Natural killer cell (primary cell): ENCODE measurements around the gene CLIP3. TPM values are rescaled to one million over a fixed set of nuclear protein-coding genes. Genes with fewer than 3 reads are reported as not detected.

ENCODE experiments used
- ATAC-seq, 3 donors: fragments of 150-1000 bp in 2 of 3; fragments of 200-7000 bp in 1 of 3; cut with Tn5 transposase; 1 replicate in 1 of 3; 2 replicates in 2 of 3; pipeline ENCODE4 v1.10.0; 2021; ENCODE audit warnings: mild to moderate bottlenecking in 2 of 3, moderate library complexity in 2 of 3
- DNase-seq, 2 donors: peaks; one replicate each; pipeline versions ENCODE4 v3.0.0 to v3.0.0-alpha.2; 2013 to 2021; ENCODE audit warnings: mixed read lengths in 1 of 2
- H3K27ac ChIP-seq: one replicate; pipeline ENCODE4 v1.5.1; 2013; ENCODE audit warnings: mild to moderate bottlenecking, low read length
- H3K27me3 ChIP-seq: one replicate; pipeline ENCODE4 v1.6.1; 2013; ENCODE audit warnings: low read length; ENCODE audit not compliant: control insufficient read depth, insufficient read depth
- H3K36me3 ChIP-seq: one replicate; pipeline ENCODE4 v1.6.1; 2013; ENCODE audit warnings: low read length; ENCODE audit not compliant: control insufficient read depth, insufficient read depth
- H3K4me1 ChIP-seq: one replicate; pipeline ENCODE4 v1.6.1; 2013; ENCODE audit warnings: low read length; ENCODE audit not compliant: control insufficient read depth, insufficient read depth
- H3K4me3 ChIP-seq: one replicate; pipeline ENCODE4 v1.5.1; 2013; ENCODE audit warnings: low read length
- H3K9me3 ChIP-seq: one replicate; pipeline ENCODE4 v1.6.1; 2013; ENCODE audit warnings: low read length; ENCODE audit not compliant: control insufficient read depth, insufficient read depth
- H3K27ac Mint-ChIP-seq, 2 donors: one replicate each; pipeline ENCODE4 v1.8.0; 2022; ENCODE audit warnings: mild to moderate bottlenecking in 2 of 2, mixed read lengths in 2 of 2, moderate library complexity in 1 of 2
- H3K27me3 Mint-ChIP-seq, 2 donors: one replicate each; pipeline ENCODE4 v1.8.0; 2022; ENCODE audit warnings: low read depth in 2 of 2, mixed read lengths in 2 of 2
- H3K36me3 Mint-ChIP-seq: one replicate; pipeline ENCODE4 v1.8.0; 2022; ENCODE audit warnings: mixed read lengths
- H3K4me1 Mint-ChIP-seq, 2 donors: one replicate each; pipeline ENCODE4 v1.8.0; 2022; ENCODE audit warnings: mixed read lengths in 2 of 2
- H3K4me3 Mint-ChIP-seq: one replicate; pipeline ENCODE4 v1.8.0; 2022; ENCODE audit warnings: mild to moderate bottlenecking, moderate library complexity, mixed read lengths
- H3K9me3 Mint-ChIP-seq, 2 donors: one replicate each; pipeline ENCODE4 v1.8.0; 2022; ENCODE audit warnings: mixed read lengths in 2 of 2
- WGBS: methylation state at CpG from one replicate; pipeline ENCODE4 v1.1.7; 2013; ENCODE audit warnings: missing lambda C conversion rate; ENCODE audit not compliant: insufficient coverage; 5-methylcytosine and 5-hydroxymethylcytosine counted together
- intact Hi-C: fragments of 100-400 bp; cut with micrococcal nuclease; formaldehyde crosslinking; loops from one replicate; pipeline ENCODE4 v1.14.2; 2022
- total RNA-seq, 4 donors: library from RNA; stranded (reverse); fragments of 120-200 nt in 1 of 4; gene quantifications; one replicate each; pipeline versions ENCODE4 v1.2.3 to v1.2.4, GENCODE V29; 2013 to 2022
- TF ChIP-seq, protein P1 (sequence below): fragments of 200-600 bp; IDR thresholded peaks from one replicate; pipeline ENCODE4 v1.8.0; 2022; ENCODE audit warnings: antibody characterized with exemption

The CLIP3 gene
- total RNA-seq, 3 donors from 2014 or later (not counting 1 experiment from before 2014, with no cell fraction given) = 0.33 to 2.1 (median 1.3) TPM

DNA sequence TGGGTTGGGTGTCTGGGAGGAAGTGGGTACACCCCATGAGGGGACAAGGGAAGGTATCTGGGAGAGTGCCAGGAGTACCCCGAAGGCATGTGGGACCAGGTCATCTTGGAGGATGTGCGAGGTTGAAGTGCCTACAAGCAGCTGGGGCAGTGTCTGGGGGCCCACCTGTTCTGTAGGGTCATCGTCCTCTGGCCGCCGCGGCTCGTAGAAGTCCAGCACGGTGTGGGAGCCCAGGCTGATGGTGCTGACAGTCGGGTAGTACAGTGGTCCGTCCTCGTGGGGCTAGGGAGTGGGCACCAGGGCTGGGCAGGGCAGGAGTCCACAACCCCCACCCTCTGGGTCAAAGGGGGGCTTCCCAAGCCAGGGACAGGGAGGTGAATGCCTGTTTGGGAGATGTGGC lies 22.3 kb downstream of the CLIP3 start:
- no peaks in the 10 kb centered on the region for H3K9me3 ChIP-seq
- Mint-ChIP-seq H3K27ac (peak overlapping the region in 1 of 2 donors; percentile 65), H3K4me1 (peaks cover 34 to 47% of the 10 kb centered on the region in 2 donors), H3K27me3 (no peaks in the 10 kb centered on the region), H3K36me3 (no peaks in the 10 kb centered on the region), H3K4me3 (peak overlapping the region; percentile 71), H3K9me3 (no peaks in the 10 kb centered on the region)
- no peak overlapping the region for H3K27ac ChIP-seq
- 95% methylated on average over 11 of the region's 11 CpGs for WGBS
- DNase-seq = no peak
- no peak for ATAC-seq
- TF ChIP-seq, protein P1, sequence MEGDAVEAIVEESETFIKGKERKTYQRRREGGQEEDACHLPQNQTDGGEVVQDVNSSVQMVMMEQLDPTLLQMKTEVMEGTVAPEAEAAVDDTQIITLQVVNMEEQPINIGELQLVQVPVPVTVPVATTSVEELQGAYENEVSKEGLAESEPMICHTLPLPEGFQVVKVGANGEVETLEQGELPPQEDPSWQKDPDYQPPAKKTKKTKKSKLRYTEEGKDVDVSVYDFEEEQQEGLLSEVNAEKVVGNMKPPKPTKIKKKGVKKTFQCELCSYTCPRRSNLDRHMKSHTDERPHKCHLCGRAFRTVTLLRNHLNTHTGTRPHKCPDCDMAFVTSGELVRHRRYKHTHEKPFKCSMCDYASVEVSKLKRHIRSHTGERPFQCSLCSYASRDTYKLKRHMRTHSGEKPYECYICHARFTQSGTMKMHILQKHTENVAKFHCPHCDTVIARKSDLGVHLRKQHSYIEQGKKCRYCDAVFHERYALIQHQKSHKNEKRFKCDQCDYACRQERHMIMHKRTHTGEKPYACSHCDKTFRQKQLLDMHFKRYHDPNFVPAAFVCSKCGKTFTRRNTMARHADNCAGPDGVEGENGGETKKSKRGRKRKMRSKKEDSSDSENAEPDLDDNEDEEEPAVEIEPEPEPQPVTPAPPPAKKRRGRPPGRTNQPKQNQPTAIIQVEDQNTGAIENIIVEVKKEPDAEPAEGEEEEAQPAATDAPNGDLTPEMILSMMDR = no peak
- H3K27me3 ChIP-seq = no peaks in the 10 kb centered on the region
- H3K4me1 ChIP-seq = peaks cover 30% of the 10 kb centered on the region
- no peak overlapping the region for H3K4me3 ChIP-seq
- H3K36me3 ChIP-seq = no peaks in the 10 kb centered on the region
- intact Hi-C loops = no loop called here

DNA sequence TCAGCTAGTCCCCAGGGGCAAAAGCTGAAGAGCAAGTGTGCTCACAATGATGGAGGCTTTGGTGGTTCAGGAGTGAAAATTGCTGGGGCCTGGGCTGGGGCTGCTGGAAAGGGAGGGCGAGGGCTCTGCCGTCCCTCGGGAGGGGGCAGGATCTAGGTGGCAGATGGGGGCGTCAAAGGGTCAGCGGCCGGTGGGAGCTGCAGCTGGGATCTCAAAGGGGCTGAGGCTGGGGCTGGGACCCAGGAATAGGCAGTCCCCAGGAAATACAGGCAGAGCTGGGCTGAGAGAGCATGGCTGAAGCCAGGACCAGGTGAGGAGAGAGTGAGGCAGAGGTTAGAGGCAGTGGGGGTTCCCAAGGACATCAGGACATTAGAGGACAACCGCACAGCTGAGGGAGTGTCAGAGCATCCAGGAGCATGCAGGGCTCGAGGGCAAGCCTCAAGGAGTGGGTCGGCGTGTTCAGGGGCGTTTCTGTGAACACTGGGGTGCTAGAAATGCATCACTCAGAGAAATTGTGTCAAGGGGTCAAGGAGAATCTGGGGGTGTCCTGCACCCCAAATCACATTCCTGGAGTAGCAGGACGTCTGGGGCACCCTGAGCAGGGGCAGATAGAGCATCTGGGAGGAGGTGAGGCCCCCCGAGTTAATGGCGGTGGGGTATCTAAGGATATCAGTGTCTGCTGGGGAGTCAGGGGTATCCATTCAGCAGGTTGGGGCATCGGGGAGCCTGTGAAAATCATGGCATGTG lies 22.9 kb downstream of the CLIP3 start:
- WGBS = 69% methylated on average over 15 of the region's 15 CpGs
- intact Hi-C loops = no loop called here
- DNase-seq (no peak), ATAC-seq (no peak)
- H3K4me3 ChIP-seq = no peak overlapping the region
- no peaks in the 10 kb centered on the region for H3K27me3 ChIP-seq
- no peaks in the 10 kb centered on the region for H3K9me3 ChIP-seq
- TF ChIP-seq, protein P1 = no peak
- H3K36me3 ChIP-seq = no peaks in the 10 kb centered on the region
- peaks cover 28% of the 10 kb centered on the region for H3K4me1 ChIP-seq
- H3K27ac ChIP-seq = no peak overlapping the region
- H3K27ac Mint-ChIP-seq = peak overlapping the region in 1 of 2 donors; percentile 65
- no peaks in the 10 kb centered on the region for H3K27me3 Mint-ChIP-seq
- peaks cover 28 to 41% of the 10 kb centered on the region in 2 donors for H3K4me1 Mint-ChIP-seq
- no peaks in the 10 kb centered on the region for H3K36me3 Mint-ChIP-seq
- no peaks in the 10 kb centered on the region for H3K9me3 Mint-ChIP-seq
- H3K4me3 Mint-ChIP-seq = peak overlapping the region; percentile 71

DNA sequence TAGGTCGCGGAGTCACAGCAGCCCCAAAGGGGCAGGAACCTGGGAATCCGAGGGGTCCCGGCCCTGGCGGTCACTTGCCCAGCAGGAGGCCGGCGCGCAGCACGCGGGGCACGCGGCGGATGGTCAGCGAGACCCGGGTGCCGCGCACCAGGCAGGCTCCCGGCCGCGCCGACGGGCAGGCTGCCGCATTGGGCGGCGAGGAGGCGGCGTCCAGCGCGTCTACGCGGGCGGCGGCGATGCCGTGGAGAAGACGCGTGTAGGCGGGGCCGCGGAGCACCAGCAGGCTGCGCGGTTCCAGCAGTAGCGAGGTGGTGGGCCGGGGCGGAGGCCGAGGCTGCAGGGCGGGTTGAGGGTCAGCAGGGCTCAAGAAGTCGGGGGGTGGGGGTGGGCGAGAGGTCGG lies 23.5 kb downstream of the CLIP3 start:
- no peak overlapping the region for H3K4me3 ChIP-seq
- TF ChIP-seq, protein P1 = no peak
- H3K27ac Mint-ChIP-seq = peak overlapping the region in 1 of 2 donors; percentile 65

More for the DNA sequence above, 23.5 kb downstream of the CLIP3 start:
- no peaks in the 10 kb centered on the region for H3K9me3 Mint-ChIP-seq
- no peaks in the 10 kb centered on the region for H3K27me3 Mint-ChIP-seq
- H3K36me3 Mint-ChIP-seq = no peaks in the 10 kb centered on the region
- Histone ChIP-seq H3K9me3 (no peaks in the 10 kb centered on the region), H3K36me3 (no peaks in the 10 kb centered on the region), H3K4me1 (peaks cover 23% of the 10 kb centered on the region), H3K27me3 (no peaks in the 10 kb centered on the region), H3K27ac (no peak overlapping the region)
- intact Hi-C loops = no loop called here
- DNase-seq (peak; percentile 41 to 68), ATAC-seq (peak in 1 of 3 donors; percentile 8)
- WGBS = 3% methylated on average over 50 of the region's 50 CpGs
- peak overlapping the region; percentile 71 for H3K4me3 Mint-ChIP-seq
- H3K4me1 Mint-ChIP-seq = peaks cover 22 to 38% of the 10 kb centered on the region in 2 donors
